Gastrocnemius medialis (tissue), 4 donors: ENCODE data around the gene NYNRIN.

Experiments used
- POLR2A ChIP-seq, 2 donors: fragments of 450-650 bp; IDR thresholded peaks; one replicate each; pipeline ENCODE4 v1.6.1; 2017; ENCODE audit warnings: antibody characterized with exemption in 2 of 2, mild to moderate bottlenecking in 2 of 2, moderate library complexity in 2 of 2
- TF ChIP-seq, protein P1 (sequence below), 5 experiments: fragments of 450-650 bp in 3 of 5; fragments of 200-600 bp in 2 of 5; sonication (generic) in 2 of 5; IDR thresholded peaks in 4 of 5; conservative IDR thresholded peaks in 1 of 5; 1 replicate in 4 of 5; 2 replicates in 1 of 5; pipeline ENCODE4 v1.5.1; 2016 to 2019; ENCODE audit warnings: antibody characterized with exemption in 5 of 5, mild to moderate bottlenecking in 3 of 5, moderate library complexity in 3 of 5

DNA sequence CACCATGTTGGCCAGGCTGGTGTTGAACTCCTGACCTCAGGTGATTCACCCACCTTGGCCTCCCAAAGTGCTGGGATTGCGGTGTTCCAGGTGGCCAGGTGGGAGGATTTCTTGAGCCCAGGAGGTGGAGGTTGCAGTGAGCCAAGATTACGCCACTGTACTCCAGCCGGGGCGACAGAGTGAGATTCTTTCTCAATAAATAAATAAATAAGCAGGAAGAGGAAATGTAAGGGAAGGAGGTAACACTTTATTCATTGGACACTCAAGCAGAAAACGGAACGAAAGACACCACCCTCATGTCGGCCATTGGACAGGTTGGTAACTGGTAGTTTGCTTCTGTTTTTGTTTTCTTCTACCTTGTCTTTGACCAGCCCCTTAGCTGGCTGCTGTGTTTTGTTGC, 43.8 kb upstream of the NYNRIN start:
- TF ChIP-seq, protein P1, sequence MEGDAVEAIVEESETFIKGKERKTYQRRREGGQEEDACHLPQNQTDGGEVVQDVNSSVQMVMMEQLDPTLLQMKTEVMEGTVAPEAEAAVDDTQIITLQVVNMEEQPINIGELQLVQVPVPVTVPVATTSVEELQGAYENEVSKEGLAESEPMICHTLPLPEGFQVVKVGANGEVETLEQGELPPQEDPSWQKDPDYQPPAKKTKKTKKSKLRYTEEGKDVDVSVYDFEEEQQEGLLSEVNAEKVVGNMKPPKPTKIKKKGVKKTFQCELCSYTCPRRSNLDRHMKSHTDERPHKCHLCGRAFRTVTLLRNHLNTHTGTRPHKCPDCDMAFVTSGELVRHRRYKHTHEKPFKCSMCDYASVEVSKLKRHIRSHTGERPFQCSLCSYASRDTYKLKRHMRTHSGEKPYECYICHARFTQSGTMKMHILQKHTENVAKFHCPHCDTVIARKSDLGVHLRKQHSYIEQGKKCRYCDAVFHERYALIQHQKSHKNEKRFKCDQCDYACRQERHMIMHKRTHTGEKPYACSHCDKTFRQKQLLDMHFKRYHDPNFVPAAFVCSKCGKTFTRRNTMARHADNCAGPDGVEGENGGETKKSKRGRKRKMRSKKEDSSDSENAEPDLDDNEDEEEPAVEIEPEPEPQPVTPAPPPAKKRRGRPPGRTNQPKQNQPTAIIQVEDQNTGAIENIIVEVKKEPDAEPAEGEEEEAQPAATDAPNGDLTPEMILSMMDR (IDR thresholded peaks at IDR 0.05 in 4 of 5, conservative IDR thresholded peaks at IDR 0.05 in 1 of 5), result no peak
- TF ChIP-seq POLR2A (IDR thresholded peaks at IDR 0.05), result no peak
